Lower leg skin (tissue), 4 donors: ENCODE results near the gene TASL. TPM values are rescaled to one million over a fixed set of nuclear protein-coding genes. Genes with fewer than 3 reads are reported as not detected.
"Not testable (repeated sequence)": the region's sequence is repeated elsewhere in the genome, so short reads cannot be mapped to it uniquely, and the experiment has no call there.

Source experiments
- DNase-seq, 2 donors: peaks; one replicate each; pipeline ENCODE4 v3.0.0-alpha.2; 2019; ENCODE audit warnings: low spot score in 2 of 2
- H3K4me3 ChIP-seq: fragments of 200-600 bp; sonication (generic); 2 replicates; pipeline ENCODE4 v1.5.1; 2017; ENCODE audit warnings: mild to moderate bottlenecking, low read depth; ENCODE audit not compliant: poor library complexity, severe bottlenecking
- POLR2A ChIP-seq, 2 donors: fragments of 450-650 bp; IDR thresholded peaks; one replicate each; pipeline ENCODE4 v1.6.1; 2016 to 2017; ENCODE audit warnings: antibody characterized with exemption in 2 of 2, mild to moderate bottlenecking in 1 of 2, moderate library complexity in 1 of 2
- WGBS, 2 donors: methylation state at CpG; one replicate each; pipeline ENCODE4 v1.1.5; 2018; 5-methylcytosine and 5-hydroxymethylcytosine counted together
- intact Hi-C: fragments of 100-400 bp; cut with DNase I; formaldehyde crosslinking; loops from one replicate; pipeline ENCODE4 v1.15.0; 2023; ENCODE audit warnings: low total_unique reads
- total RNA-seq, 4 donors: library from RNA; depleted of rRNA; stranded (reverse); fragments of >200 nt; gene quantifications; one replicate each; pipeline ENCODE4 v1.1.0, GENCODE V29; 2016
- TF ChIP-seq, protein P1 (sequence below), 3 donors: fragments of 450-650 bp; IDR thresholded peaks; one replicate each; pipeline ENCODE4 v1.5.1; 2016; ENCODE audit warnings: antibody characterized with exemption in 3 of 3, mild to moderate bottlenecking in 3 of 3, moderate library complexity in 2 of 3

The TASL gene
- total RNA-seq, 4 donors from 2014 or later, result 0.34 to 1.5 (median 0.94) TPM

- intact Hi-C loops, result no loop called here
- TF ChIP-seq POLR2A (IDR thresholded peaks at IDR 0.05), result no peak
- TF ChIP-seq, protein P1, sequence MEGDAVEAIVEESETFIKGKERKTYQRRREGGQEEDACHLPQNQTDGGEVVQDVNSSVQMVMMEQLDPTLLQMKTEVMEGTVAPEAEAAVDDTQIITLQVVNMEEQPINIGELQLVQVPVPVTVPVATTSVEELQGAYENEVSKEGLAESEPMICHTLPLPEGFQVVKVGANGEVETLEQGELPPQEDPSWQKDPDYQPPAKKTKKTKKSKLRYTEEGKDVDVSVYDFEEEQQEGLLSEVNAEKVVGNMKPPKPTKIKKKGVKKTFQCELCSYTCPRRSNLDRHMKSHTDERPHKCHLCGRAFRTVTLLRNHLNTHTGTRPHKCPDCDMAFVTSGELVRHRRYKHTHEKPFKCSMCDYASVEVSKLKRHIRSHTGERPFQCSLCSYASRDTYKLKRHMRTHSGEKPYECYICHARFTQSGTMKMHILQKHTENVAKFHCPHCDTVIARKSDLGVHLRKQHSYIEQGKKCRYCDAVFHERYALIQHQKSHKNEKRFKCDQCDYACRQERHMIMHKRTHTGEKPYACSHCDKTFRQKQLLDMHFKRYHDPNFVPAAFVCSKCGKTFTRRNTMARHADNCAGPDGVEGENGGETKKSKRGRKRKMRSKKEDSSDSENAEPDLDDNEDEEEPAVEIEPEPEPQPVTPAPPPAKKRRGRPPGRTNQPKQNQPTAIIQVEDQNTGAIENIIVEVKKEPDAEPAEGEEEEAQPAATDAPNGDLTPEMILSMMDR (IDR thresholded peaks at IDR 0.05), result no peak
- 68 to 87% methylated on average over 1 of the region's 1 CpG for WGBS, 2 donors
- no peak overlapping the region for H3K4me3 ChIP-seq
- no peak for DNase-seq
Observed at GRCh38 chrX:30572004-30572403, 5.6 kb downstream of the TASL start.

GRCh38 chrX:30570505-30570904 is 7.1 kb downstream of the TASL start:
- 75 to 87% methylated on average over 1 of the region's 1 CpG for WGBS, 2 donors
- intact Hi-C loops, result no loop called here
- H3K4me3 ChIP-seq, result no peak overlapping the region

DNA sequence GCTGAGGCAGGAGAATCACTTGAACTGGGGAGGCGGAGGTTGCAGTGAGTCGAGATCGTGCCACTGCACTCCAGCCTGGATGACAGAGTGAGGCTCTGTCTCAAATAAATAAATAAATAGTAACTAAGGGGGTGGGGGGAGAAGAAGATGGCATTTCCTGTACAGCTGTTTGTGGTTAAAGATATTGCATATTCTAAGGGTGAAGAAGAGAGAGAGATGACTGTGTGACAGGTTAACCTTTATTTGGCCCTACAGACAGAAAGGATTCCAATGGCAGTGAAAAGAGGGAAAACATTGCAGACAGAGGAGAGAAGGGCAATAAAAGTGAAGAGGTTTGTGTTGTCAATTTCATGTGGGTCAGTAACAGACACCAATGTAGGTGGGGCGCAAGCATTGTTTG is 9.4 kb downstream of the TASL start:
- no peak for DNase-seq
- no peak overlapping the region for H3K4me3 ChIP-seq
- TF ChIP-seq POLR2A (IDR thresholded peaks at IDR 0.05), result no peak
- TF ChIP-seq, protein P1 (IDR thresholded peaks at IDR 0.05), result no peak
- 73 to 75% methylated on average over 4 of the region's 4 CpGs for WGBS, 2 donors
- intact Hi-C loops, result loop anchor here (10.0 kb wide), 1 partner anchor 147 kb away; no protein-coding TSS in a partner anchor

More at GRCh38 chrX:30570505-30570904, 7.1 kb downstream of the TASL start:
- no peak for DNase-seq
- TF ChIP-seq, protein P1 (IDR thresholded peaks at IDR 0.05), result no peak
- no peak for TF ChIP-seq POLR2A (IDR thresholded peaks at IDR 0.05)

GRCh38 chrX:30563070-30563469 is 14.5 kb downstream of the TASL start:
- 51 to 85% methylated on average over 5 of the region's 5 CpGs for WGBS, 2 donors
- intact Hi-C loops, result loop anchor here (10.0 kb wide), 1 partner anchor 152 kb away; no protein-coding TSS in a partner anchor
- not testable (repeated sequence) for H3K4me3 ChIP-seq, DNase-seq

DNA sequence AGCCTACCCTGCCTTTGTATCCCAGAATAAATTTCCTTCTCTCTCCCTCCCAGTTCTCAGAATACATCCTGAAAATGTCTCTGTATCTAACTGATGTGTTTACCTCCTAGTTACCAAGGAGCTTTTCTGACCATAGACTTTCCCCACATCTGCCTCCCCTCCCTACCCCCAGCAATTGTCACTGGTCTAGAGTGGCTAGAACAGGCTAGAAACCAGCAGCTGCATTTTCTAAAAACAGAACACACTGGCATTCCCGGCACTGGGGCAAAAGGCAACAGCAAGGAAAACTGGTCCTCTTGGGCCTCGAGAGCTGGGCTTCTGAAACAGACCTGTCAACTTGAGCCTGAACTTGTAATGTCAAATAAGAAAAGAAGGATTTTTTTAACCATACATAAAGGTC is 16.4 kb downstream of the TASL start:
- no peak for TF ChIP-seq POLR2A (IDR thresholded peaks at IDR 0.05)
- TF ChIP-seq, protein P1 (IDR thresholded peaks at IDR 0.05), result no peak
- no peak overlapping the region for H3K4me3 ChIP-seq
- no peak for DNase-seq
- WGBS, 2 donors, result 66 to 76% methylated on average over 2 of the region's 2 CpGs
- intact Hi-C loops, result loop anchor here (10.0 kb wide), 1 partner anchor 154 kb away; no protein-coding TSS in a partner anchor

DNA sequence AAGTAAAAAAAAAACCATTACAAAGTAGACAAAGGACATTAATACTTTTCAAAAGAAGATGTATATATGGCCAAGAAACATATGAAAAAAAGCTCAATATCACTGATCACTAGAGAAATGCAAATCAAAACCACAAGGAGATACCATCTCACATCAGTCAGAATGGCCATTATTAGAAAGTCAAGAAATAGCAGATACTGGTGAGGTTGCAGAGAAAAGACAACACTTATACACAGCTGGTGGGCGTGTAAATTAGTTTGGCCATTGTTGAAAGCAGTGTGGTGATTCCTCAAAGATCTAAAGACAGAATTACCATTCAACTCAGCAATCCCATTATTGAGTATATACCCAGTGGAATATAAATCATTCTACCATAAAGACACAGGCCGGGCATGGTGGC is 39.3 kb downstream of the TASL start:
- intact Hi-C loops, result no loop called here

More for the DNA sequence above, 39.3 kb downstream of the TASL start:
- H3K4me3 ChIP-seq, result no peak overlapping the region
- 79 to 83% methylated on average over 2 of the region's 2 CpGs for WGBS, 2 donors
- TF ChIP-seq, protein P1 (IDR thresholded peaks at IDR 0.05), result no peak
- no peak for TF ChIP-seq POLR2A (IDR thresholded peaks at IDR 0.05)
- DNase-seq, result no peak
